ENCODE results near the gene SNAP29. TPM values are rescaled to one million over a fixed set of nuclear protein-coding genes. Genes with fewer than 3 reads are reported as not detected.

The SNAP29 gene
- total RNA-seq, 1 experiment from 2014 or later, result 17.9 TPM

DNA sequence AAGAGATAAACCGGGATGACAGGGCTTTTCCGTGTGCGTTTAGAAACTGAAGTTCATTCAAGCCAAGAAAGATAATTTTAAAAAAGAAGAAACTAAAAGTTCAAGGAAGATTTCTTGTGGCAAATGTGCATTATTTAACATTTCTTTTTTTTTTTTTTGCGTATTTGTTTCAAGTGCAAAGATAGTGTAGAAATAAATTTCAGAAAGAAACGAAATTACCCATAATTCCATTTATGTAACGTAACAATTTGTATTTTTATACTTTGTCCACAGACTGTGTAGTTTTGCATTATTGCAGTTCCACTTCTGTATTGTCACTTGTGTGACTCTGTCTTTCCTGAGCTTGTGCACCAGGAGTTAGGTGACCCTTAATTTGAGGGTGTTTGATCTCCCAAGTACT, 24.0 kb downstream of the SNAP29 start:
- peaks cover 8% of the 10 kb centered on the region in 2 experiments for H3K4me1 Mint-ChIP-seq

More for the DNA sequence above, 24.0 kb downstream of the SNAP29 start:
- no peak overlapping the region for H3K4me3 Mint-ChIP-seq
- Histone ChIP-seq H2BK15ac (ENCODE audit: low read depth, low read length) (no peak overlapping the region), H3K18ac (ENCODE audit: insufficient read length, low read depth, low read length) (no peak overlapping the region), H3K23ac (ENCODE audit: insufficient read length, low read depth, low read length) (no peak overlapping the region), H2BK20ac (ENCODE audit: low read depth, low read length, poor library complexity, severe bottlenecking) (no peak overlapping the region), H2BK120ac (ENCODE audit: low read depth, low read length, poor library complexity, severe bottlenecking) (no peak overlapping the region), H4K91ac (ENCODE audit: insufficient read length, low read depth, low read length) (no peak overlapping the region), H2AK5ac (ENCODE audit: insufficient read length, low read length) (no peak overlapping the region), H3K23me2 (ENCODE audit: insufficient read length, low read depth, low read length, poor library complexity, severe bottlenecking) (no peaks in the 10 kb centered on the region), H3K27ac (ENCODE audit: insufficient read length, low read depth, low read length) (no peak overlapping the region), H3T11ph (ENCODE audit: low read length) (no peak overlapping the region), H3K27me3 (ENCODE audit: insufficient read depth, low read length) (no peaks in the 10 kb centered on the region), H3K9me3 (ENCODE audit: control insufficient read depth, low read depth, low read length) (no peaks in the 10 kb centered on the region), H3K4ac (ENCODE audit: low read depth, low read length) (no peak overlapping the region), H3K79me2 (ENCODE audit: insufficient read depth, low read length) (no peaks in the 10 kb centered on the region), H4K8ac (replicated peaks; ENCODE audit: insufficient read length, low read depth, low read length) (no peak overlapping the region), H3K4me1 (ENCODE audit: insufficient read depth, low read length) (no peaks in the 10 kb centered on the region), H3K9ac (ENCODE audit: extremely low read depth, insufficient read length, low read length) (no peak overlapping the region), H4K5ac (ENCODE audit: insufficient read length, low read depth, low read length) (no peak overlapping the region), H3K79me1 (ENCODE audit: insufficient read depth, low read depth, low read length, poor library complexity, severe bottlenecking) (no peaks in the 10 kb centered on the region), H2AFZ (ENCODE audit: low read length) (no peak overlapping the region), H2BK5ac (ENCODE audit: insufficient read length, low read length) (no peak overlapping the region), H4K20me1 (ENCODE audit: control insufficient read depth, insufficient read depth, insufficient read length) (no peaks in the 10 kb centered on the region), H3K14ac (ENCODE audit: insufficient read depth, low read length) (no peak overlapping the region), H3K56ac (ENCODE audit: insufficient read length, low read depth, low read length) (no peak overlapping the region), H3K4me2 (ENCODE audit: insufficient read depth, insufficient read length, low read length) (no peak overlapping the region), H2BK12ac (ENCODE audit: insufficient read length, low read depth, low read length) (no peak overlapping the region)
- WGBS (ENCODE audit: extremely low coverage, insufficient read length, low lambda C conversion rate), result no CpG with 5 or more reads among the region's 6 CpGs
- no peaks in the 10 kb centered on the region for H3K27me3 Mint-ChIP-seq (ENCODE audit: low read depth)
- no peak for DNase-seq
- H3K27ac Mint-ChIP-seq, result peak overlapping the region in 2 of 3 experiments; percentile 19 to 69; a peak in 2 of 7 replicates
- TF ChIP-seq, protein P1, sequence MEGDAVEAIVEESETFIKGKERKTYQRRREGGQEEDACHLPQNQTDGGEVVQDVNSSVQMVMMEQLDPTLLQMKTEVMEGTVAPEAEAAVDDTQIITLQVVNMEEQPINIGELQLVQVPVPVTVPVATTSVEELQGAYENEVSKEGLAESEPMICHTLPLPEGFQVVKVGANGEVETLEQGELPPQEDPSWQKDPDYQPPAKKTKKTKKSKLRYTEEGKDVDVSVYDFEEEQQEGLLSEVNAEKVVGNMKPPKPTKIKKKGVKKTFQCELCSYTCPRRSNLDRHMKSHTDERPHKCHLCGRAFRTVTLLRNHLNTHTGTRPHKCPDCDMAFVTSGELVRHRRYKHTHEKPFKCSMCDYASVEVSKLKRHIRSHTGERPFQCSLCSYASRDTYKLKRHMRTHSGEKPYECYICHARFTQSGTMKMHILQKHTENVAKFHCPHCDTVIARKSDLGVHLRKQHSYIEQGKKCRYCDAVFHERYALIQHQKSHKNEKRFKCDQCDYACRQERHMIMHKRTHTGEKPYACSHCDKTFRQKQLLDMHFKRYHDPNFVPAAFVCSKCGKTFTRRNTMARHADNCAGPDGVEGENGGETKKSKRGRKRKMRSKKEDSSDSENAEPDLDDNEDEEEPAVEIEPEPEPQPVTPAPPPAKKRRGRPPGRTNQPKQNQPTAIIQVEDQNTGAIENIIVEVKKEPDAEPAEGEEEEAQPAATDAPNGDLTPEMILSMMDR (conservative IDR thresholded peaks at IDR 0.05), result no peak
- H3K36me3 Mint-ChIP-seq (ENCODE audit: insufficient read depth in 1 of 3, low read depth in 3 of 3), result peaks cover 3 to 44% (median 17%) of the 10 kb centered on the region in 3 experiments; a peak in 5 of 7 replicates
- H3K9me3 Mint-ChIP-seq, result no peaks in the 10 kb centered on the region

All from H9 (cell line).